DMS114 treated with DMSO at 0.1 percent for 48 hours (cell line): ENCODE results near the gene SUSD5.

Experiments
- DNase-seq: peaks from one replicate; lab custom pipeline; 2025; ENCODE audit not compliant: unreplicated experiment; lab: John Stamatoyannopoulos, UW

The SUSD5 gene

DNA sequence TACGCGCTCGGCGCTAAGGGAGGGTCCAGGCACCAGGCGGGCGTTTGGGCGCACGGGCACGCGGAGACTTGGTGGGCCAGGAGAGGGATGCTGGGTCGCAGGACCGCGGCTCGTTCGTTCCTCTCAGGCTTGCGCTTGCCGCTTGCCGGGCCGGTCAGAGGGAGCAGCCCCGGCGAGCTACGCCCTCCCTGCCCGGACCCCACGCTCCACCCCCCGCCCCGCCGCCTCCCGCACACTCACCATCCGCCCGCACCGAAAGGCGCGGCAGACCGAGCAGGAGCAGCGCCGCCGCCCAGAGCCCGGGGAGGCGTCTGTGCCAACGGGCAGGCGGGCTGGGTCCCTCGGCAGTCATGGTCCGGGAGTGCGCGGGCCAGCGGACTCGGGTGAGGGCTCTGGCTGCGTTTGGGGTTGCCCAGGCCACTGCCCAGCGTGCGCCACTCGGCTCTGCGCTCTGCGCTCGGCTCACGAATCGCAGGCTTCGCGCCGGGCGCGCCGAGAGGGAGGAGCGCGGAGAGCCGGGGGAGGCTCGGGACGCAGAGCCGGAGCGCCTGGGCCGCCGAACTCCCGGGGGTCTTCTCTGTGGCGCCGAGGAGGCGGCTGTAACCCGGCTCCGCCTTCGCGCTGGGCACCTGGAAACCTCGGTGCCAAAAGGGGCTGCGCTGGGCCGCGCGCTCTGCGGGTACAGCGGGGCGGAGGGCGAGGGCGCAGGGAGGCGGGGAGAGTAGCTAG, at the start of gene SUSD5:
TSS of gene SUSD5 (minus strand) at position 365 of the 729 bp plus-strand sequence. CDS start at position 352, 13 bp downstream.
- DNase-seq = peak; percentile 9

DNA sequence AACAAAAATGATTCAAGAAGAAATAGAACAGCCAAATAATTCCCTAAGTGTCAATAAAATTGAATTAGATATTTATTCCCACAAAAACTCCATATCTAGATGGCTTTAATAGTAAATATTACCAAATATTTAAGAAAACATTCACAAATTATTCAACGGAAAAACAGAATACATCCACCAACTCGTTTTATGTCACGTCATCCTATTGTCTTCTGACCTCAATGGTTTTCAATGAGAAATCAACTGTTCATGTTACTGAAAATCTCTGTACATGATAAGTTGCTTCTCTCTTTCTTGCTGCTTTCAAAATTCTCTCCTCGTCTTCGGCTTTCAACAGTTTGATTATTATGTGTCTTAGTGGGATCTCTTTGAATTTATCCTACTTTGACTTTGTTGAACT, 41.5 kb upstream of the SUSD5 start:
- DNase-seq = no peak

DNA sequence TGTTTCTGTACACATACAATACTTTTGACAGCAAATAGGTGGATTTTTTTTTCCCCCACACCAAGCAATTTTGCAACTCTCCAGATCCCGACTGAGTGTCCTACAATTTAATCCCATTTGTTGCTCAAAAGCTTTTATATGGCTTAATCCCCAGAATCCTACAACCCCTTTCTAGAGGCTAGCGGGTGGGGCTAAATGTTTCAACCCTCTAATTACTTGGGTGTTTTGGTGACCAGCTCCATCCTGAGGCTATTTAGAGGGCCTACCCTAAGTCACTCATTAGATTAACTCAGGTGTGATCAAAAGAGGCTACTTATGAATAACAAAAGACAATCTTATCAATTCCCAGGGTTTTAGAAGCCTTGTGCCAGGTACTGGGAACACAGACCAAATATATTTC, 37.6 kb upstream of the SUSD5 start:
- DNase-seq = no peak

DNA sequence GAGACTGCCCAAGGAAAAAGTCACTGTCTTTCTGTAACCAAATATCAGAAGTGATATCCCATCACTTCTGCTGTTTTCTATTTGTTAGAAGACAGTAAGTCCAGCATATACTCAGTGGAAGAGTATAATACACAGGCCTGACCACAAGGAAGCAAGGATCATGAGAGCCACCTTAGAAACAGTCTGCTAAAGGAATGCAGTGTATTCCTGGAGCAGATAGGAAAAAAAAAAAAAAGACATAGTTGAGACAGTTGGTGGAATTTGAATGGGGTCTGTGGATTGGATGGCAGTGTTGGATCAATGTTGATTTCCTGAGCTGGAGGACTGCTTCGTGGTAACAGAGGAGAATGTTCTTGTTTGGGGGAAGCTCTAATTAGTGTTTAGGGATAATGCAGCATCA, 32.1 kb upstream of the SUSD5 start:
- DNase-seq = no peak

DNA sequence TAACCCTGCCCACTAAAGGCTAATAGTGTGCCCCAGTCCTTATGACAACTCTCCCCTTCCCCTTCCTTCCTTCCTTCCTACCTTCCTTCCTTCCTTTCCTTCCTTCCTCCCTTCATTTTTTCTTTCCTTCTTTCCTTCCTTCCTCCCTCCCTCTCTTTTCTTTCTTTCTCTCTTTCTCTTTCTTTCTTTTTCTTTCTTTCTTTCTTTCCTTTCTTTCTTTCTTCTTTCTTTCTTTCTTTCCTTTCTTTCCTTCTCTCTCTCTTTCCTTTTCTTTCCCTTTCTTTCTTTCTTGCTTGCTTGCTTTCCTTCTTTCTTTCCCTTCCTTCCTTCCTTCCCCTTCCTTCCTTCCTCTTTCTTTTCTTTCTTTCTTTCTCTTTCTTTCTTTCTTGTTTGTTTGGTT, 28.2 kb upstream of the SUSD5 start:
- DNase-seq = no peak

DNA sequence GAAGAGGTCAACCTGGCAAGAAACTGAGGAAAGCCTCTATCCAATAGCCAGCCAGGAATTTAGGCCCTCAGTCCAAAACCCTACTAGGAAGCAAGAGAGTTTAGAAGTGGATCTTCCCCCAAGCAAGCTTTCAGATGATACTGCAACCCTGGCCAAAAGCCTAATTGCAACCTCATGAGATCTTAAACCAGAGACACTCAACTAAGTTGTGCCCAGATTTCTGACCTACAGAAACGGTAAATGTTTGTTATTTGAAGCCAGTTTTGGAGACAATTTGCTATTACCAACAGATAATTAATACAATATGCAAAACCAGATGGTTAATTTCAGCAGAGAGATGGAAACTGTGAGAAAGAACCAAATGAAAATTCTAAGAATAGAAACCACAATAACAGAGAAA, 21.7 kb upstream of the SUSD5 start:
- DNase-seq = no peak

DNA sequence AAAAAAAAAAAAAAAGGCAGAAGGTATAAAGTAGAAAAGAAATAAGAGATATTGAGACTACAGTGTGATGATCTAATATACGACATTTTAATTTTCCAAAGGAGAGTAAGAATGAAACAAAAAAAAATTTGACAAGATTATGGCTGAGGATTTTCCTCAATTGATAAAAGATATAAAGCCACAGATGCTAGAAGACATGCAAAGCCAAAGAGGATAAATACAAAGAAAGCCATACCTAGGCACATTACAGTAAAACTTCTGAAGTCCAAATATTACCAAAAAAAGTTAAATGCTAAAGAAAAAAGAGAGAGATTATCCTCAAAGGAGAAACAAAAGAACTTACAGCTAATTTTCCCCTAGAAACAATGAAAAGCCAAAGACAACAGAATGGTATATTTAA, 20.3 kb upstream of the SUSD5 start:
- DNase-seq = no peak

DNA sequence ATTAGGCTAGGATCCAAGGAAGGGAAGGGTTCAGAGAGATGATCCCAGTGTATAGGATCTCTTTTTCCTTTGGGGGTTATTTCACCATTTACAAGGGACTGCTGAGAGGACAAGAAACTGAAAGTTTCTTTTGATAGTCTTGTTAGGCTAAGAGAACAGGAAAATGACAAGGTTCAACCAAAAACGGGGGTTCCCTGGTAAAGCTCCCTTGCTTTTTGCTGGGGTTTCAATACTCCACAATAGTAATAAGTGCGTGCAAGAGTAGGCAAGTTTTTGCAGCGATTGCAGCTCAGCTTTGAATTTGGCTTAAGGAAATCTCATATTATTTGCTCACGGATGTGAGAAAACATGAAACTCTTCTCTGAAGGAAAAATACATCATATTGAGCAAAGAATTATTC, 18.8 kb upstream of the SUSD5 start:
- DNase-seq = no peak

DNA sequence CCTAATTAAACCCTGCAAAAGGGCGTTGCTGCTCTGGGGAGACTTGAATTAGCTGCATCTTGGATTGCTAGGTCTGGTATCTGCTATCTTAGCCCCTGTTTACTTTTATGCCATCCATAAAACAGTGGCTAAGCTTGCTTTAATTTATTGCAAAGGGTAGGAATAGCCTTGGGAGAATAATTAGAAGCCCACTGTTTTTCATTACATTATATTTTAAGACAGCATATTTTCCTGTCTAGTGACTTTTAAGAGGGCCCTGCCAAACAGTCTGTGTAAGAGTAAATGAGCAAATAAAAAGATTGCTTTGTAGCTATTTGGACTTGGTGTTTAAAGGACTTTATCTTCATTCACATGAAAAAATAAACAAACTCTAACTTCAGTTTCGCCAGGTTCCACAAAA, 17.4 kb upstream of the SUSD5 start:
- DNase-seq = no peak

DNA sequence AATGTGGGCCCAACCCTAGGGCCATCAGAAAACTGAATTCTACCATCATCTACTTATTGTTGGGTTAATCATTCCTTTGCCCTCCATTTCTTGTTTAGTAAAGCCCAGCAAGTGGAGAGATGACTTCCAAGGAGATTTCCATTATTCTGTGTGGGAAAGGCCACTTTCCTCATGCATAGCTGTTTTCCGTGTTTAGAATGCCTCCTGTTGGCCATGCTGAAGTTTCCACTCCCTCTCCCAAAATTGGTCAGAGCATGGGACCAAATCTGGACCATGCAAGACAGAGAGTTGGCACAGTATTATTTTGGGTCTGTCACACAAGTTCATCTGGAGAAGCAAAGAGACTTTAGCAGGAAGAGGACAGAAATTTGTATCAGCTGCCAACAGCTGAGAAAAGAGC, 15.3 kb upstream of the SUSD5 start:
- DNase-seq = no peak

DNA sequence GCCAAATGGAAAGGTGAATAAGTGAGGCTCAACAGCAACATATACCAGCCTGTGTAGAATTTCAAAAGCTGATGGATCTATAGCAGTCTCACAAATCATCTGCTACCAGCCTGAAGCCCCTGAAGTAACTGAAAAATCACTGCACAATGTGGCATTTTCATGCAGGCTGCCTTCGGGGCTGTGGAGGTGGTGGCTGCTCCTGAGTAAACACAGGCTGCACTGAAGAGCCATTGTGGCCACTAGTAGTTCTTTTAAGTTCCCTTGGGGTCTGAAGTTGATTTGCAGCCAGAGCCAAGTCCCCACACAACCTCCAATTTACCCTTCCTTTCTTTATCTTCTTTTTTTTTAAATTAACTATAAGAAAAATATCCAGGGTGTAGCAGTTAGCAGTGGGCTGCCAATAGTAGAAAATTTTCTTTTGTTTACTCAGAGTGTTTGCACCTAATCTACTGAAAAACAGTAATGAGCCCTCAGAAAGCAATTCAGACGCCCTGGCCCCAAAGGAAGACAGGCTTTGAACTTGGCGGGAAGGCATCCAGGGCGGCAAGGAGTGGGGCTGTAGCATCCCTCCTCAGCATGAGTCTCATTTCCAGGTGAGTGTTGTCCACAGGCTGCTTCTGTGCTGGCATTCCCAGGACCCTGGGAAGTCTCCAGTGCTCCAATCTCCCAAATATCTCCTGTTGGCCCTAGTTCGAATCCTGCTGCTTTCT, 13.3 kb upstream of the SUSD5 start:
- DNase-seq = no peak

DNA sequence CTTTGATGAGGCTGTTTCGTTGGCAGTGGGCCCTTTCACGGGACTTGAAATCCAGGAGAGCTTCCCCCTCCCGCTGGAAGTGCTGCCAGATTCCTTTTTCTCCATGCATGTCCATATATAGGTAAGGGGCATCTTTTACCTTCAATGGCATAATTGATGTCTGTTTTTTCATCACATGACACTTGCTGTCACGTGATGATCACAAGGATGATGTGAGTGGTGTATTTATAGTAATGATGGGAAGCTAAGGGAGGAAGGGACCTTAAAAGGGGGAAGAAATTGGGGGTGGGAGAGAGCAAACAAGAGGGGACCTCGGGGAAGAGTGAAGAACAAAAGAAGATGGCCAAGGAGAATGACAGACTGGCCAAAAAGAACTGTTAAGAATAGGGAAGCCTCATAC, 11.3 kb upstream of the SUSD5 start:
- no peak for DNase-seq

DNA sequence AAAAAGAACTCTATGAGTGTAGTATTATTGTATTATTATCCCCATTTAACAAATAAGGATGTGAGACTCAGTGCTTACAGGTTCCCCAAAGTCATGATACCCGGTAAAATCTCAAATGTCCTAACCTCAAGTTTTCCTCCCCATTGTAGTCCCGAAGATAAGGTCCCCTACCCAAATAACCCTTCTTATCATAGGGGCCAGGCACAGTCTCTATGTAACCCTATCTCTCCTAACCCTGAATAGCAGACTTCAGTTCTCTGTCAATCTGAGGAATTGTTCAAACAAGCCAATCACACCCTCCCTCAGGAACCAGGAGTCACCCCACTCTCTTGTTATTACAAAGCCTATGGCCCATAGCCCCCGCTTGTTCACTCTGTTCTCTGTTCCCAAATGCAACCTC, 10.5 kb upstream of the SUSD5 start:
- no peak for DNase-seq

DNA sequence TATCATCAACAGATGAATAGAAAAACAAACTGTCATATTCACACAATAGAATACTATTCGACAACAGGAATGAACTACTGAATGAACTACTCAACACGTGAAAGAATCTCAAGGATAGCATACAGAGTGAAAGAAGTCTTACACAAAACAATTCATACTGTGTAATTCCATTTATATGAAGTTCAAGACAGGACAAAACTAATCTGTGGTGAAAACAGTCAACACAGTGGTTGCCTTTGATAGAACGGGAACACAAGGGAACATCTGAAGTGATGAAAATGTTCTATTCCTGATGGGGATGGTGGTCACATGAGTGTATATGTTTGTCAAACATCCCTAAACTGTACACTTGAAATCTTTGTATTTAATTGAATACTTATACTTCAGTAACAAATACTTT, 2.6 kb upstream of the SUSD5 start:
- no peak for DNase-seq

DNA sequence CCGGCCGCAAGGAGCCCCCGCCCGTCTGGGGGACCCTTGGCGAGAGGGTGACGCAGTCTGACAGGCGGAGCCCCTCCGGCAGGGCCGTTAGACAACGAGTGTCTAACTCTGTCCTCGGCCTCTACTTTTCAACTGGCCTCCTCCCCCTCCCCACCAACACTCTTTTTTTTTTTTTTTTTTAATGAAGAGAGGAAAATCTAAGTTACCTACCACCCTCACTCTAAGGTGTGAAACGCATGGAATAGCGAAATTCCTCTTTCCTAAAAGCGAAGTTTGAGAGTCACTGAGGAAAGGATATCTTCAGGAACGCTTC, 521 bp upstream of the SUSD5 start:
- DNase-seq = no peak

DNA sequence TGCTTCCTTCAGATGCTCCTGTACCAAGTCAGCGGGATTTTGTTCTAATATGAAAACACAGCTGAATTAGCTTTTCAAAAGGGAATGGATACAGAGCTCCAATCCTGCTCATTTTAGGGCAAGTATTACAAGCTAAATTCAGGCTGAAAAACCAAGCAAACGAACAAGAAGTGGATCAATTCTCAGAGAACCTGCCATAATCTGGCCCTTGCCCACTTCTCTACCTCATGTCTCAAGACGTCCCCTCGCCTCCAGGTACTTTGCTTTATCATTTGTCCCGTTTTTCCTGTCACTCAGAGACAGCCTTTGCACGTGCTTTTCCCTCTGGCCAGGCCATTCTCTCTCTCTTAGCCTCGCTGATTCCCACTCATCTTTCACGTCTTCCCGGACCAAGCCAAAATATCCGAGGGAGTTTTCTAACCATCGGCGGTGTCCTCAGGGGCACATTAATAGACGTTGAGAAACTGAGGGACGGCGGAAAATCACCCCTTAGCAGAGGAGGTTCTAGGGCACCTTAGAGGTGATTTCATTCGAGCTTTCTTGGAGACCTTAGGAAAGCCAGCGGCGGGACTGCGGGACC, 654 bp downstream of the SUSD5 start:
- peak; percentile 8 for DNase-seq

DNA sequence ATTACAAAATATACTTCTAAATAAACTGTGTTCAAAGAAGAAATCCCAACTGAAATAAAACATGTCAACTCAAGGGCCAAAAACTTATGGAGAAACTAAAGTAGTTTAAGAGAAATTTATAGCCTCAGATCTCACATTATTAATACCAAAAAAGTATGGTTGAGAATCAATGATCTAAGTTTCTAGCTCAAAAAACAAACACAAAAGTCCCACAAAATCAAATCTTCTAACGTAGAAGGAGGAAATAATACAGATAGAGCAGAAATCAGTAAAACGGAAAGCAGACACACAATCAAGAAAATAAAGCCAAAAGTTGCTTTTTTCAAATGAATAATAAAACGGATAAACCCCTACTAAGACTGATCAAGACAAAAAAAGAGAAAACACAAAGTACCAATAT, 2.9 kb downstream of the SUSD5 start:
- no peak for DNase-seq

DNA sequence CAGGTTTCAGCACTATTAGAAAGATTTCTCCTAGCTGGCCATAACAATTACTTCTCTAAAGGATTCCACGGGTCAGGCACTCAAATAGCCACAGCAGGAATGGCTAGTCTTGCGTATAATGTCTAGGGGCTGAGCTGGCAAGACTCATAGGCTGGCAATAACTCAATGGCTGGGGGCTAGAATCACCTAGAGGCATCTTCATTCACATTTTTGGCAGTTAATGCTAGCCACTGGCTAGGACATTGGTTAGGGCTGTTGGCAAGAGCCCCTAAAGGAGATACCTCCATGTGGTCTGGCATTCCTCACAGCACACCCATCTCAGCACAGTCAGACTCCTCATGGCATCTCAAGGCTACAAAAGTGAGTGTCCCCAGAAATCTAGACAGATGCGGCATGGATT, 6.2 kb downstream of the SUSD5 start:
- no peak for DNase-seq

DNA sequence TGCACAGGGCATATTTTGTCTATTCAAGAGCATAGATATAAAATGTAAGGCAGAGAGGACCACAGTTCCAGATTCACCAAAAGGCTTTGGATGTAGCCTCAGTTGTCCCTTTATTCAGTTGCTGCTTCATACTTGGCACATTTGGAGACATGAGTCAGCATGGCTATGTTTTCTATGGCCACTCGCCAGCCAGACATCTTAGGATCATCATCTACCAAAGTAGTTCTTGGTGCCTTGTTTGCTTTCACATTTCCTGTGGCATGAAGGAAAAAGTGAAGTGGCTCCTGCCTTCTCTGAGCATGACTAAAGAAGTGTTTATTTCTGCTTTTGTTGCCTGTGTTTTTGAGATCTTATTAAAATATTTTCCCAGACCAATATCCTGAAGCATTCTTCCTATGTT, 7.2 kb downstream of the SUSD5 start:
- DNase-seq = no peak

DNA sequence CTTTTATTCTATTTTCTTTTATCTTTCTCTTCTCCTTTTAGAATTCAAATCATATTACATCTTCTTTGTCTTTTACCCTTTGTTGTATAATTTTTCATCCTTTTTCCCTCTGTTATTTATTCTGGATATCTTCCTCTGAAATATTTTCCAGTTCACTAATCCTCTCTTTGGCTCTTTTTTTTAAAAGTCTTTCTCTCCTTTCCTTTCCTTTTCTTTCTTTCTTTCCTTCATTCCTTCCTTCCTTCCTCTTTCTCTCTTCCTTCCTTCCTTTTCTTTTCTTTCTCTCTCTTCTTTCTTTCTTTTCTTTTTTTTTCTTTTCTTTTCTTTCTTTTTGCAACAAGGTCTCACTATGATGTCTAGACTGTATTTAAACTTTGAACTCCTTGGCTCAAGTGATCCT, 9.3 kb downstream of the SUSD5 start:
- no peak for DNase-seq

DNA sequence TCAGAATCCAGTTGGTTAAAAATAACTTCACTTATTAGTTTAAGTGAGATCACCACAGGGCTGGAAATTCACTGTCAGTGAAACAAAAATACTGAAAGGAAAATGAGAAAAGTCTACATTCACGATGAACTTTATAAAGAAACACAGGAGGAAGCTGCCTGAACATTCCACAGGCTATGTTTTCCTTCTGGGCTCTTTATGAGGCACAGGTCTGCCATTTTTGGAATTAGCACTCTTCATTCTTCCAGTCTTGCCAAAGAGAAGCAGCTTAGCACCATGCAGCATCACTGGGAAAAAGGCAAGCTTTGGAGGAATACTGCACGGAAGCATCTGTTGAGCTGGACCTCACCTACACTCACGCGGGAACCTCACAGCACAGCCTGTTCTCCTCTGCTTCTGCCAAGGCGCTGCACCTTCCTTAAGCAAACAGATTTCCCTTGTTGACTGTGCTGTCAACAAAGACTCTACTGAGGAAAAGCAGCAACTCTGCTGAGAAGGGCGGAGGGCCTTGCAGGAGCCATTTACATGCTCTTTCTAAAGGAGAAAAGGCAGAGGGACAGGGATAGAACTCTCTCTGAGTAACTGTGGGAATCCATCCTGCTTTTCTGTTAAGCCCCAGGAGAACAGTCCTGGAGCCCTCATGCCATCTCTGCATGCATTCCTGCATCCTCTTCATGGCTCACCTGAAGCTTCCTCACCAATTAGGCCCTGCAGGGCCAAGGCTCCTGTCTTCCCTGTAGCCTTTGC, 15.7 kb downstream of the SUSD5 start:
- no peak for DNase-seq

DNA sequence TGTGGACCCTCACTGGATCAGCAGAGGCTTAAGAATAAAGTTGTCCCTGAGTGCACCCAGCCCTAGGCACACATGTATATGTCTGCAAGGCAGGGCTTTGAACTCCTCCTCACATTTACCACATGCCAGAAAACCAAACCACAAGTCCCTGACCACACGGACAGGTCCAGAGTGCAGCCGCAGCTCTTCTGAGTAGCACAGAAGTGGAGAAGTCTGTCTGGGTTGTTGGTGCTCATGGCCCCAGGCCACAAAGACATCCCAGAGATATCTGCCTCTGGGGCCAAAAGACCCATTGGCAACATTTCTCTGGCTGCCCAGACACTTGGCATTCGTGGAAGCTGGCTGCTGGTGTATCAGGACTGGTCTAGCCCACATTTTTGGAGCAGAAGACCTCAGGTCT, 17.4 kb downstream of the SUSD5 start:
- no peak for DNase-seq
